Bone marrow (tissue), 2 donors: Measurements from ENCODE around the gene GGTLC3.
"Not testable (repeated sequence)": the region's sequence is repeated elsewhere in the genome, so short reads cannot be mapped to it uniquely, and the experiment has no call there.

Source experiments
- DNase-seq, 2 donors: peaks; one replicate each; lab custom pipeline; 2025; lab: John Stamatoyannopoulos, UW

GGTLC3 gene

DNA sequence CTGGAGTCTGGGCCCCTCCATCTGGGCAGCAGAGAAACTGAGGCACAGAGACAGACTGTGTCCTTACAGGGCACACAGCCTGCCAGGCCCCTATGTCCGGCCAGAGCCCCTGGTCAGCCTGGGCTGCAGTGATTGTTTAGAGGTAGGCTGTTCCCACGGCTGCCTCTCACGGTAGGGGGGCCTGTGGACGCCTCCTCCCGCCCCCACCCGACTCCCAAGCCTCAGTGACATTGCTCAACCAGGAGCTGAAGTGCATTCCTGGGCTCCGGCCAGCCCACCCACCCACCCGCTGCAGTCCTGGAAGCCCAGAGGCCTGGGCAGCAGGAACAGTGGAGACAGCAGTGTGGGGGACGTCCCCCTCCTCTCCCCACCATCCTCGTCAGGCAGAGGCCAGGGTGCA, 4.5 kb downstream of the GGTLC3 start:
- DNase-seq, result not testable (repeated sequence)

DNA sequence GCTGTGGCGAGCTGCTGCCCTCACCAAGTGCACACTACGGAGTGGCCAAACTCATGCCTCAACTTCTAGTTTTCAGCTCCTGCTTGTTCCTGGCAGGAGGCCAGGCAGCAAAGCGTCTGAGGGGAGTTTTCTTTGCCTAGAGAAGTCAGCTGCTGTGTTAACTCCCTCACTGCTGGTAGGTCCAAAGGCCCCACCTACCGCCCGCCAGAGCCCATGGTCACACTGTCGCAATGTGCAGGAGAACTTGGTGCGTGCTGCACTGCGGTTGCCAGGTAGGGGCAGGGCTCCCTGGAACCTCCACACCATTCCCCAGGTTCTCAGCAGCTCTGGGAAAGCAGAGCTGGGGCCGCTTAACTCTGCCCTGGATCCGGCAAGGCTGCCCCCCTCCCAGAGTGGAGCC, 5.6 kb downstream of the GGTLC3 start:
- not testable (repeated sequence) for DNase-seq

GRCh38 chr22:18511327-18511726, 6.6 kb downstream of the GGTLC3 start:
- DNase-seq, result not testable (repeated sequence)

GRCh38 chr22:18496227-18496626, 21.7 kb downstream of the GGTLC3 start:
- DNase-seq, result not testable (repeated sequence)
